ENCODE data around the gene RNASET2.

- TF ChIP-seq EGR1 (IDR thresholded peaks at IDR 0.05; ENCODE audit: borderline replicate concordance in 1 of 2, low read depth in 2 of 2, low read length in 2 of 2) (no peak), SUZ12 (IDR thresholded peaks at IDR 0.05; ENCODE audit: unreplicated experiment) (no peak)
Observed at GRCh38 chr6:166901626-166902025, 54.7 kb downstream of the RNASET2 start.

Measured in GM12878 (cell line).